ENCODE results near the gene ANXA2. TPM values are rescaled to one million over a fixed set of nuclear protein-coding genes. Genes with fewer than 3 reads are reported as not detected.
A peak's percentile ranks its signal among the peaks of the same experiment; 100 is the strongest.

The ANXA2 gene
- polyA plus RNA-seq, 1 of the 3 experiments (the other 2 are of a cell fraction), result 4,669 TPM

DNA sequence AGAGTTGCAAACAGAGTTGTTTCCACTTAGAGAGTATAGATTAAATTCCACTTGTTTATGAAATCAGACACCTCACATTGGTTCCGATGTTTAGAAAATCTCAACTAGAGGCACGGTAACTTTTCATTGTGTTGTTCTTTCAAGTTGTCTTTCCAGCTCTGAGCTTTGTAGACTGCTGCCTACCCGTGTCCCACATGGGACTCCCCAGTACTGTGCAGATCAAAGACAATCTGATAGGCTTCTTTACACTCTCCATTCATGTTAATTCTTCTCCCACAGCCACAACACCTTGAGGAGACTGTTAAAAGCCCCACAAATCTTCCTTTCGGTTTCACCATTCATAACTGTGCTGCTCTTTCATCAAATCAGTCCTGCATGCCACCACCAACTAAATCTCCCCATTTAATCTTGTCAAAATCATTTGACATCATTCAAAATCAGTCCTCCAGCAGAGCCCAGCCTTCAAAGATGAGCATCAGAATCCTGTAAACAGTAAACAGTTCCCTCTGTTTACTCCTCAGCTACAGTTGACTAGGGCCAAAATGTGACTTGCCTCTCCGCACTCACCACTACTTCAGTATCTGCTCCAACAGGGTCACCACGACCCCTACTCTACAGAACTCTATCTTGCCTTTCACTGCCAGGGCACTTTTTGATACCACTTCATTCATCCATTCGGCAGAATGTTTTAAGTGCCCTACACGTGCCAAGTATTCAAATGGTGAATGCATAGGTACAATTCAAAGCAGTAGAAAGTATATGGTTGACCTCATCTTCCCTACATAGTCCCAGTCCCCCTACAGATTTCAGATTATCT, 8.3 kb downstream of the ANXA2 start:
- no peak for DNase-seq
- Histone ChIP-seq H3K27ac (ENCODE audit: low read depth in 2 of 2, low read length in 1 of 2) (peak overlapping the region; percentile 7 to 99; a peak in 3 of 4 replicates), H3K9ac (peak overlapping the region; percentile 99; the same call in 1 of the 2 replicates), H3F3A (replicated peaks; ENCODE audit: insufficient read depth) (peaks cover 94% of the 10 kb centered on the region), H3K9me3 (no peaks in the 10 kb centered on the region), H3K4me2 (peak overlapping the region; percentile 95), H3K9me2 (no peaks in the 10 kb centered on the region), H3K27me3 (ENCODE audit: insufficient read depth) (no peaks in the 10 kb centered on the region), H3K36me3 (replicated peaks in 1 of 2; ENCODE audit: control insufficient read depth in 1 of 2, insufficient read depth in 2 of 2, low read length in 1 of 2) (peaks cover 39 to 77% of the 10 kb centered on the region in 2 experiments), H3K4me3 (ENCODE audit: low read depth in 2 of 2, low read length in 1 of 2) (peak overlapping the region in 1 of 2 experiments; percentile 95; a peak in 2 of 4 replicates), H2AFZ (ENCODE audit: low read depth) (no peak overlapping the region), H4K20me1 (ENCODE audit: insufficient read depth) (peaks cover 100% of the 10 kb centered on the region), H3K4me1 (ENCODE audit: control insufficient read depth in 1 of 2, insufficient read depth in 2 of 2, low read depth in 1 of 2, low read length in 1 of 2) (peaks cover 13 to 54% of the 10 kb centered on the region in 2 experiments), H3K79me2 (ENCODE audit: insufficient read depth) (peaks cover 100% of the 10 kb centered on the region)
- CTCF ChIA-PET, result no interaction called here
- WGBS (ENCODE audit: low lambda C conversion rate), result 71% methylated on average over 8 of the region's 8 CpGs
- TF ChIP-seq, protein P1, sequence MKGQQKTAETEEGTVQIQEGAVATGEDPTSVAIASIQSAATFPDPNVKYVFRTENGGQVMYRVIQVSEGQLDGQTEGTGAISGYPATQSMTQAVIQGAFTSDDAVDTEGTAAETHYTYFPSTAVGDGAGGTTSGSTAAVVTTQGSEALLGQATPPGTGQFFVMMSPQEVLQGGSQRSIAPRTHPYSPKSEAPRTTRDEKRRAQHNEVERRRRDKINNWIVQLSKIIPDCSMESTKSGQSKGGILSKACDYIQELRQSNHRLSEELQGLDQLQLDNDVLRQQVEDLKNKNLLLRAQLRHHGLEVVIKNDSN (IDR thresholded peaks at IDR 0.05; ENCODE audit: borderline replicate concordance, low read depth), result no peak
- no peak; the same call in 1 of the 2 replicates for TF ChIP-seq POLR2AphosphoS5 (IDR thresholded peaks at IDR 0.05; ENCODE audit: low read depth, low read length)
- TF ChIP-seq, protein P2, sequence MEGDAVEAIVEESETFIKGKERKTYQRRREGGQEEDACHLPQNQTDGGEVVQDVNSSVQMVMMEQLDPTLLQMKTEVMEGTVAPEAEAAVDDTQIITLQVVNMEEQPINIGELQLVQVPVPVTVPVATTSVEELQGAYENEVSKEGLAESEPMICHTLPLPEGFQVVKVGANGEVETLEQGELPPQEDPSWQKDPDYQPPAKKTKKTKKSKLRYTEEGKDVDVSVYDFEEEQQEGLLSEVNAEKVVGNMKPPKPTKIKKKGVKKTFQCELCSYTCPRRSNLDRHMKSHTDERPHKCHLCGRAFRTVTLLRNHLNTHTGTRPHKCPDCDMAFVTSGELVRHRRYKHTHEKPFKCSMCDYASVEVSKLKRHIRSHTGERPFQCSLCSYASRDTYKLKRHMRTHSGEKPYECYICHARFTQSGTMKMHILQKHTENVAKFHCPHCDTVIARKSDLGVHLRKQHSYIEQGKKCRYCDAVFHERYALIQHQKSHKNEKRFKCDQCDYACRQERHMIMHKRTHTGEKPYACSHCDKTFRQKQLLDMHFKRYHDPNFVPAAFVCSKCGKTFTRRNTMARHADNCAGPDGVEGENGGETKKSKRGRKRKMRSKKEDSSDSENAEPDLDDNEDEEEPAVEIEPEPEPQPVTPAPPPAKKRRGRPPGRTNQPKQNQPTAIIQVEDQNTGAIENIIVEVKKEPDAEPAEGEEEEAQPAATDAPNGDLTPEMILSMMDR (IDR thresholded peaks at IDR 0.05), result no peak
- TF ChIP-seq, protein P3, sequence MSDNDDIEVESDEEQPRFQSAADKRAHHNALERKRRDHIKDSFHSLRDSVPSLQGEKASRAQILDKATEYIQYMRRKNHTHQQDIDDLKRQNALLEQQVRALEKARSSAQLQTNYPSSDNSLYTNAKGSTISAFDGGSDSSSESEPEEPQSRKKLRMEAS (IDR thresholded peaks at IDR 0.05; ENCODE audit: low read depth), result 0 out of 2 replicates have a peak, but pooled peaks have one; percentile 26
- POLR2A ChIA-PET, result no interaction called here

DNA sequence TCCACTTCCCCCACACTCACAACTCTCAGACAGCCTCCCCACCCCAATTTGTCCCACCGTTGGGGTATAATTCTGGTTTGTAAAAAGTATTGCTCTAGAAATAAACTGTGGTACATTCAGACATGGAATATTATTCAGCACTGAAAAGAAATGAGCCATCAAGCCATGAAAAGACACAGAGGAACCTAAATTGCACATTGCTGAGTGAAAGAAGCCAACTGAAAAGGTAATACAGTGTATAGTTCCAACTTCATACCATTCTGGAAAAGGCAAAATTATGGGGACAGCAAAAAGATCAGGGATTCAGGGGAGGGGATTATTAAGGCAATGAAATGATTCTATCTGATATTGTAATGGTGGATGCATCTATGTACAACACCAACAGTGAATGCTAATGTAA, 10.5 kb downstream of the ANXA2 start:
- H3K27me3 ChIP-seq (ENCODE audit: insufficient read depth), result no peaks in the 10 kb centered on the region
- peak overlapping the region; percentile 52 for H3K4me2 ChIP-seq
- H3K9ac ChIP-seq, result no peak overlapping the region; the same call in 1 of the 2 replicates
- H3K4me1 ChIP-seq (ENCODE audit: control insufficient read depth in 1 of 2, insufficient read depth in 2 of 2, low read depth in 1 of 2, low read length in 1 of 2), result peaks cover 3 to 64% of the 10 kb centered on the region in 2 experiments; a peak in 3 of 4 replicates
- H3K79me2 ChIP-seq (ENCODE audit: insufficient read depth), result peaks cover 100% of the 10 kb centered on the region
- no peak overlapping the region for H3K4me3 ChIP-seq (ENCODE audit: low read depth in 2 of 2, low read length in 1 of 2)
- H2AFZ ChIP-seq (ENCODE audit: low read depth), result no peak overlapping the region
- H4K20me1 ChIP-seq (ENCODE audit: insufficient read depth), result peaks cover 100% of the 10 kb centered on the region
- WGBS (ENCODE audit: low lambda C conversion rate), result 75% methylated on average over 1 of the region's 1 CpG
- no peaks in the 10 kb centered on the region for H3K9me2 ChIP-seq
- peaks cover 96% of the 10 kb centered on the region for H3F3A ChIP-seq (replicated peaks; ENCODE audit: insufficient read depth)
- POLR2A ChIA-PET, result no interaction called here
- H3K36me3 ChIP-seq (replicated peaks in 1 of 2; ENCODE audit: control insufficient read depth in 1 of 2, insufficient read depth in 2 of 2, low read length in 1 of 2), result peaks cover 54 to 85% of the 10 kb centered on the region in 2 experiments
- TF ChIP-seq RAD21 (IDR thresholded peaks at IDR 0.05; ENCODE audit: low read length) (no peak), POLR2AphosphoS5 (IDR thresholded peaks at IDR 0.05; ENCODE audit: low read depth, low read length) (peak; percentile 57)
- no peaks in the 10 kb centered on the region for H3K9me3 ChIP-seq
- DNase-seq, result no peak
- CTCF ChIA-PET, result interaction anchor here (1.5 kb wide), 2 partner anchors 27 to 133 kb away, joined by 4 to 5 read pairs; no protein-coding TSS in a partner anchor
- peak overlapping the region in 1 of 2 experiments; percentile 99; a peak in 3 of 4 replicates for H3K27ac ChIP-seq (ENCODE audit: low read depth in 2 of 2, low read length in 1 of 2)
